IMR-90 (cell line): Measurements from ENCODE around the gene ATP2B2. TPM values are rescaled to one million over a fixed set of nuclear protein-coding genes. Genes with fewer than 3 reads are reported as not detected.

Experiments used
- ATAC-seq: fragments of 200-7000 bp; cut with Tn5 transposase; 2 replicates; pipeline ENCODE4 v1.9.1; 2020; ENCODE audit warnings: low read depth, mild to moderate bottlenecking, moderate library complexity
- BruUV-seq: library from RNA; stranded (reverse); fragments of 400-500 nt; replicated peaks from 2 replicates; lab custom pipeline; 2021; lab: Mats Ljungman, UMichigan
- CTCF ChIA-PET: fragments of 300-600 bp; formaldehyde crosslinking; extraction: SDS; loops from one replicate; lab custom pipeline; 2021; ENCODE audit warnings: antibody characterized with exemption; lab: Yijun Ruan, JAX
- POLR2A ChIA-PET: fragments of 300-600 bp; sonication (Branson Sonifier 250); formaldehyde crosslinking; loops from one replicate; lab custom pipeline; 2022; ENCODE audit warnings: antibody characterized with exemption; ENCODE audit not compliant: unreplicated experiment; lab: Charles Lee
- DNase-seq: peaks from one replicate; pipeline ENCODE4 v3.0.0; 2013
- H2AFZ ChIP-seq: replicated peaks from 2 replicates; pipeline ENCODE3; 2013; ENCODE audit warnings: low read length, mild to moderate bottlenecking; ENCODE audit not compliant: poor library complexity
- H2AK5ac ChIP-seq: 2 replicates; pipeline ENCODE4 v1.6.1; 2013; ENCODE audit warnings: low read depth, low read length, inconsistent platforms
- H2AK9ac ChIP-seq: replicated peaks from 2 replicates; pipeline ENCODE3; 2013; ENCODE audit warnings: mild to moderate bottlenecking, low read depth, low read length, moderate library complexity; ENCODE audit not compliant: poor library complexity
- H2BK120ac ChIP-seq: 2 replicates; pipeline ENCODE4 v1.6.1; 2013; ENCODE audit warnings: low read depth, low read length, inconsistent platforms
- H2BK15ac ChIP-seq: 3 replicates; pipeline ENCODE4 v1.6.1; 2013; ENCODE audit warnings: low read depth, low read length, inconsistent platforms
- H2BK20ac ChIP-seq: 2 replicates; pipeline ENCODE4 v1.6.1; 2013; ENCODE audit warnings: low read depth, mild to moderate bottlenecking, inconsistent platforms, low read length, moderate library complexity
- H2BK5ac ChIP-seq: 2 replicates; pipeline ENCODE4 v1.6.1; 2013; ENCODE audit warnings: mild to moderate bottlenecking, low read depth, low read length, inconsistent platforms; ENCODE audit not compliant: poor library complexity, severe bottlenecking
- H3K14ac ChIP-seq: replicated peaks from 2 replicates; pipeline ENCODE4 v1.6.1; 2013; ENCODE audit warnings: low read depth, low read length, inconsistent platforms
- H3K18ac ChIP-seq: 2 replicates; pipeline ENCODE4 v1.6.1; 2013; ENCODE audit warnings: low read depth, low read length, control low read depth
- H3K23ac ChIP-seq: 2 replicates; pipeline ENCODE4 v1.6.1; 2013; ENCODE audit warnings: low read depth, low read length, inconsistent platforms
- H3K27ac ChIP-seq: 2 replicates; pipeline ENCODE4 v1.5.1; 2013; ENCODE audit warnings: mild to moderate bottlenecking, control low read depth, low read length; ENCODE audit not compliant: insufficient read depth
- H3K27me3 ChIP-seq: 2 replicates; pipeline ENCODE4 v1.6.1; 2013; ENCODE audit warnings: low read length; ENCODE audit not compliant: control insufficient read depth, insufficient read depth
- H3K36me3 ChIP-seq: 2 replicates; pipeline ENCODE4 v1.6.1; 2013; ENCODE audit warnings: low read length, mixed read lengths; ENCODE audit not compliant: control insufficient read depth, insufficient read depth
- H3K4ac ChIP-seq: 2 replicates; pipeline ENCODE4 v1.6.1; 2013; ENCODE audit warnings: low read depth, low read length, inconsistent platforms
- H3K4me1 ChIP-seq: 2 replicates; pipeline ENCODE4 v1.6.1; 2013; ENCODE audit warnings: low read length, mixed read lengths; ENCODE audit not compliant: control insufficient read depth, insufficient read depth
- H3K4me2 ChIP-seq: 2 replicates; pipeline ENCODE4 v1.6.1; 2013; ENCODE audit warnings: low read depth, mild to moderate bottlenecking, control low read depth, low read length, moderate library complexity
- H3K4me3 ChIP-seq: 2 replicates; pipeline ENCODE4 v1.5.1; 2013; ENCODE audit warnings: low read depth, mild to moderate bottlenecking, control low read depth, low read length, moderate library complexity; ENCODE audit not compliant: insufficient read depth
- H3K56ac ChIP-seq: 2 replicates; pipeline ENCODE4 v1.6.1; 2013; ENCODE audit warnings: low read length, inconsistent platforms; ENCODE audit not compliant: insufficient read depth; ENCODE audit errors: extremely low read depth
- H3K79me1 ChIP-seq, 2 experiments: 2 replicates each; pipeline ENCODE4 v1.6.1; 2013; ENCODE audit warnings: low read length in 2 of 2, inconsistent platforms in 1 of 2, low read depth in 1 of 2
- H3K9ac ChIP-seq: 2 replicates; pipeline ENCODE4 v1.6.1; 2013; ENCODE audit warnings: low read depth, low read length, control low read depth
- H3K9me1 ChIP-seq: 2 replicates; pipeline ENCODE4 v1.6.1; 2013; ENCODE audit warnings: low read length, inconsistent platforms; ENCODE audit not compliant: insufficient read depth
- H3K9me3 ChIP-seq: 2 replicates; pipeline ENCODE4 v1.6.1; 2013; ENCODE audit warnings: low read length; ENCODE audit not compliant: control insufficient read depth, insufficient read depth
- H4K20me1 ChIP-seq: 2 replicates; pipeline ENCODE4 v1.6.1; 2013; ENCODE audit warnings: low read length, inconsistent platforms; ENCODE audit not compliant: insufficient read depth
- H4K5ac ChIP-seq: 2 replicates; pipeline ENCODE4 v1.6.1; 2013; ENCODE audit warnings: mild to moderate bottlenecking, low read depth, low read length, control low read depth
- H4K8ac ChIP-seq, 2 experiments: 2 replicates each; pipeline ENCODE4 v1.6.1; 2013; ENCODE audit warnings: low read depth in 2 of 2, low read length in 2 of 2, control low read depth in 1 of 2, inconsistent platforms in 1 of 2
- H4K91ac ChIP-seq: 2 replicates; pipeline ENCODE4 v1.6.1; 2013; ENCODE audit warnings: low read depth, low read length, inconsistent platforms; ENCODE audit not compliant: insufficient read depth
- BHLHE40 ChIP-seq: fragments of 150-350 bp; IDR thresholded peaks from 2 replicates; pipeline ENCODE4 v1.6.1; 2016; ENCODE audit warnings: mild to moderate bottlenecking, low read depth, low read length
- CEBPB ChIP-seq: IDR thresholded peaks from 2 replicates; pipeline ENCODE4 v1.6.1; 2012; ENCODE audit warnings: low read depth, low read length, improper control_type of control experiment
- CHD1 ChIP-seq: IDR thresholded peaks from 2 replicates; pipeline ENCODE4 v1.6.1; 2012; ENCODE audit warnings: low read depth, low read length, improper control_type of control experiment
- CTCF ChIP-seq: conservative IDR thresholded peaks from 2 replicates; pipeline ENCODE4 v1.5.1; 2012; ENCODE audit warnings: mild to moderate bottlenecking, low read depth, low read length, improper control_type of control experiment
- ELK1 ChIP-seq: fragments of 150-350 bp; IDR thresholded peaks from 2 replicates; pipeline ENCODE4 v1.6.1; 2016; ENCODE audit warnings: low read depth, mild to moderate bottlenecking, low read length, moderate library complexity, borderline replicate concordance
- MAFK ChIP-seq: IDR thresholded peaks from 2 replicates; pipeline ENCODE4 v1.6.1; 2012; ENCODE audit warnings: low read depth, low read length, improper control_type of control experiment
- POLR2A ChIP-seq: IDR thresholded peaks from 2 replicates; pipeline ENCODE4 v1.6.1; 2012; ENCODE audit warnings: mild to moderate bottlenecking, low read depth, low read length
- RCOR1 ChIP-seq: IDR thresholded peaks from 2 replicates; pipeline ENCODE4 v1.6.1; 2012; ENCODE audit warnings: mild to moderate bottlenecking, low read length, improper control_type of control experiment; ENCODE audit not compliant: insufficient replicate concordance
- SMC3 ChIP-seq: fragments of 150-350 bp; IDR thresholded peaks from 2 replicates; pipeline ENCODE4 v1.6.1; 2016; ENCODE audit warnings: low read depth, mild to moderate bottlenecking, antibody characterized with exemption, low read length, moderate library complexity
- USF2 ChIP-seq: fragments of 150-350 bp; IDR thresholded peaks from 2 replicates; pipeline ENCODE4 v1.6.1; 2017; ENCODE audit warnings: mild to moderate bottlenecking, antibody characterized with exemption, low read length, low read depth
- WGBS, 2 experiments: methylation state at CpG; one replicate each; pipeline versions ENCODE4 v1.1.5 to v1.1.7; 2013; ENCODE audit warnings: missing lambda C conversion rate in 2 of 2; ENCODE audit not compliant: insufficient read length in 1 of 2; ENCODE audit errors: extremely low coverage in 2 of 2; 5-methylcytosine and 5-hydroxymethylcytosine counted together
- dilution Hi-C: fragments of 300-500 bp; cut with HindIII; formaldehyde crosslinking; loops from one replicate; pipeline ENCODE4 v1.14.3; 2018; ENCODE audit warnings: low sequenced_read_pairs; ENCODE audit not compliant: unreplicated experiment
- in situ Hi-C: fragments of 300-500 bp; cut with MboI; formaldehyde crosslinking; loops from 3 replicates; pipeline ENCODE4 v1.14.3; 2019; ENCODE audit warnings: low sequenced_read_pairs, inconsistent platforms, mixed read lengths
- intact Hi-C: fragments of 100-400 bp; cut with micrococcal nuclease; formaldehyde crosslinking; loops from 2 replicates; pipeline ENCODE4 v1.10.0; 2022
- polyA plus RNA-seq, 3 experiments: library from polyadenylated mRNA; depleted of rRNA; stranded (reverse); fragments of >200 nt; gene quantifications; 2 replicates each; pipeline ENCODE4 v1.2.3, GENCODE V29; 2012; ENCODE audit warnings: low replicate concordance in 1 of 3
- total RNA-seq: library from RNA; depleted of rRNA; stranded (reverse); fragments of >200 nt; gene quantifications from 2 replicates; pipeline ENCODE4 v1.2.3, GENCODE V29; 2012

ATP2B2 gene
- total and polyA plus RNA-seq, 2 of the 4 experiments (the other 2 are of a cell fraction), result under 0.01 to 0.02 TPM

- no peaks in the 10 kb centered on the region for H4K20me1 ChIP-seq
- no peak overlapping the region for H3K56ac ChIP-seq
- H3K4ac ChIP-seq, result no peak overlapping the region
- H4K8ac ChIP-seq, result no peak overlapping the region
- no peak overlapping the region for H3K4me3 ChIP-seq
- no peak overlapping the region for H2AK5ac ChIP-seq
- no TSS peak for BruUV-seq
- no peaks in the 10 kb centered on the region for H3K9me3 ChIP-seq
- no peak overlapping the region for H2BK5ac ChIP-seq
- no peak overlapping the region for H2AK9ac ChIP-seq
- ChIA-PET POLR2A (no interaction called here), CTCF (no interaction called here)
- no peak overlapping the region for H2BK120ac ChIP-seq
- no peak overlapping the region for H3K23ac ChIP-seq
- TF ChIP-seq MAFK, result no peak
- no peak for TF ChIP-seq USF2
- no peak for TF ChIP-seq BHLHE40
- TF ChIP-seq CHD1, result no peak
- no peak for TF ChIP-seq SMC3
- no peak for TF ChIP-seq CEBPB
- TF ChIP-seq ELK1, result no peak
- no peak for TF ChIP-seq RCOR1
- TF ChIP-seq POLR2A, result no peak
- no peak for TF ChIP-seq CTCF
- in situ Hi-C loops, result no loop called here
- no peak overlapping the region for H3K9ac ChIP-seq
- dilution Hi-C loops, result no loop called here
- H4K5ac ChIP-seq, result no peak overlapping the region
- H3K36me3 ChIP-seq, result no peaks in the 10 kb centered on the region
- H3K27me3 ChIP-seq, result peaks cover 8% of the 10 kb centered on the region
- DNase-seq, result no peak
- no peak overlapping the region for H2BK20ac ChIP-seq
- WGBS, 2 experiments, result 34% methylated on average over 3 of the region's 4 CpGs; no CpG with 5 or more reads in 1 of the 2 experiments
- intact Hi-C loops, result no loop called here
- H3K4me1 ChIP-seq, result no peaks in the 10 kb centered on the region
- no peak overlapping the region for H4K91ac ChIP-seq
- H2AFZ ChIP-seq, result no peak overlapping the region
- no peak overlapping the region for H3K14ac ChIP-seq
- no peak for ATAC-seq
- H3K27ac ChIP-seq, result no peak overlapping the region
- H3K9me1 ChIP-seq, result no peaks in the 10 kb centered on the region
- no peak overlapping the region for H2BK15ac ChIP-seq
- no peak overlapping the region for H3K18ac ChIP-seq
- no peaks in the 10 kb centered on the region for H3K79me1 ChIP-seq
- H3K4me2 ChIP-seq, result no peak overlapping the region
Measured at GRCh38 chr3:10483364-10483675, 22.1 kb downstream of the ATP2B2 start.
